Measurements from ENCODE around the gene RAB11FIP2. TPM values are rescaled to one million over a fixed set of nuclear protein-coding genes. Genes with fewer than 3 reads are reported as not detected.

Gene RAB11FIP2
- total and polyA plus RNA-seq, 2 of the 8 experiments (the other 6 are each of a cell fraction or from before 2014, with no cell fraction given) = 3.1 to 12.7 TPM

DNA sequence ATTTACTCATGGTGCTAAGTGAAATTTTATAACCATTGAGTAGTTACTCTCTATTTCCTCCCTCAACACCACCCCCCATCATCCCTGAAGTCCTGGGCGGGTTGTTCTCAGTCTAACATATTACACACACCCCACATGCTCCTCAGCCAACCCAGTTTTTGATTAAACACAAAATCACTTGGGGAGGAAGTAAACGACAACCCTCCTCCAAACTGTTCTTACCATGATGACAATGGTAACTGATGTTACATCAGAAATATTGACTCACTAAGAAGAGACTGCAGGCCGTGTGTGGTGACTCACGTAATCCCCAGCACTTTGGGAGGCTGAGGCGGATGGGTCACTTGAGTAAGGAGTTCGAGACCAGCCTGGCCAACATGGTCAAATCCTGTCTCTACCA is 44.2 kb downstream of the RAB11FIP2 start:
- FAIRE-seq = no peak

More for the DNA sequence above, 44.2 kb downstream of the RAB11FIP2 start:
- Histone ChIP-seq H4K91ac (replicated peaks; ENCODE audit: insufficient read length, low read length) (no peak overlapping the region), H2BK120ac (replicated peaks; ENCODE audit: low read depth, low read length) (no peak overlapping the region), H3K9ac (replicated peaks in 1 of 4; ENCODE audit: extremely low read depth in 1 of 4, low read depth in 3 of 4, low read length in 3 of 4) (no peak overlapping the region), H4K20me1 (replicated peaks in 1 of 2; ENCODE audit: control insufficient read depth in 1 of 2, insufficient read depth in 2 of 2, low read length in 2 of 2) (no peaks in the 10 kb centered on the region), H3K23me2 (ENCODE audit: low read depth, low read length) (no peaks in the 10 kb centered on the region), H3K4me3 (ENCODE audit: extremely low read depth in 1 of 4, insufficient read depth in 2 of 4, low read depth in 3 of 4, low read length in 4 of 4) (no peak overlapping the region), H4K5ac (ENCODE audit: insufficient read length, low read depth, low read length) (no peak overlapping the region), H3K36me3 (ENCODE audit: control insufficient read depth in 2 of 4, insufficient read depth in 4 of 4, low read length in 3 of 4) (no peaks in the 10 kb centered on the region), H3K27ac (ENCODE audit: low read depth, low read length) (no peak overlapping the region), H2BK20ac (ENCODE audit: low read length) (no peak overlapping the region), H4K8ac (ENCODE audit: extremely low read depth, insufficient read depth, low read length) (no peak overlapping the region), H3K14ac (ENCODE audit: insufficient read length) (no peak overlapping the region), H3K56ac (replicated peaks; ENCODE audit: insufficient read length, low read depth, low read length) (no peak overlapping the region), H3K4me1 (replicated peaks in 1 of 4; ENCODE audit: control insufficient read depth in 3 of 4, insufficient read depth in 4 of 4, low read length in 3 of 4) (no peaks in the 10 kb centered on the region), H2BK15ac (ENCODE audit: low read length) (no peak overlapping the region), H3K18ac (ENCODE audit: extremely low read depth, low read length) (no peak overlapping the region), H3K79me2 (ENCODE audit: control insufficient read depth in 1 of 2, insufficient read depth in 2 of 2, low read length in 2 of 2) (no peaks in the 10 kb centered on the region), H2BK5ac (ENCODE audit: low read depth, low read length) (no peak overlapping the region), H3K4ac (replicated peaks; ENCODE audit: insufficient read length, low read depth, low read length) (no peak overlapping the region), H3K27me3 (replicated peaks in 1 of 4; ENCODE audit: control insufficient read depth in 3 of 4, extremely low read depth in 1 of 4, insufficient read depth in 3 of 4, low read length in 3 of 4) (no peaks in the 10 kb centered on the region), H3K79me1 (ENCODE audit: low read depth, low read length) (no peaks in the 10 kb centered on the region), H3K9me3 (ENCODE audit: insufficient read depth in 2 of 2, low read depth in 1 of 2, low read length in 1 of 2) (no peaks in the 10 kb centered on the region), H2AK5ac (ENCODE audit: low read depth, low read length) (no peak overlapping the region), H3K23ac (ENCODE audit: insufficient read length) (no peak overlapping the region), H2BK12ac (ENCODE audit: low read depth, low read length) (no peak overlapping the region), H2AFZ (ENCODE audit: low read length) (no peak overlapping the region), H3K4me2 (ENCODE audit: insufficient read depth in 1 of 2, low read depth in 2 of 2, low read length in 2 of 2) (no peak overlapping the region)
- POLR2A ChIA-PET (ENCODE audit: partially characterized antibody) = no interaction called here
- no peak for DNase-seq (ENCODE audit: low read depth in 1 of 2, low spot score in 2 of 2)
- CTCF ChIA-PET (ENCODE audit: partially characterized antibody) = no interaction called here
- no peak for TF ChIP-seq CEBPB (IDR thresholded peaks at IDR 0.05; ENCODE audit: low read depth, low read length)
- WGBS, 2 experiments (ENCODE audit: extremely low coverage in 1 of 2, insufficient coverage in 1 of 2, insufficient read length in 1 of 2, insufficient replicate concordance in 2 of 2, low coverage in 1 of 2, low lambda C conversion rate in 2 of 2, missing lambda C conversion rate in 1 of 2) = 88% methylated on average over 6 of the region's 6 CpGs; no CpG with 5 or more reads in 1 of the 2 experiments
